Omental fat pad (tissue), 4 donors: Measurements from ENCODE around the gene SCAF4. TPM values are rescaled to one million over a fixed set of nuclear protein-coding genes. Genes with fewer than 3 reads are reported as not detected.

Experiments
- ATAC-seq: fragments of 150-250 bp; one replicate; pipeline ENCODE4 v1.9.1; 2016; ENCODE audit warnings: mild to moderate bottlenecking, moderate library complexity; ENCODE audit not compliant: low FRiP score
- DNase-seq: peaks from one replicate; pipeline ENCODE4 v3.0.0-alpha.2; 2019; ENCODE audit warnings: low spot score
- CTCF ChIP-seq, 3 donors: fragments of 450-650 bp; IDR thresholded peaks; one replicate each; pipeline ENCODE4 v1.5.1; 2016 to 2017; ENCODE audit warnings: antibody characterized with exemption in 3 of 3, mild to moderate bottlenecking in 3 of 3, moderate library complexity in 2 of 3
- total RNA-seq, 4 donors: library from RNA; depleted of rRNA; stranded (reverse); fragments of >200 nt; gene quantifications; one replicate each; pipeline ENCODE4 v1.1.0, GENCODE V29; 2016

The SCAF4 gene
- total RNA-seq, 4 donors from 2014 or later = 15.8 to 32.8 (median 16.8) TPM

- no peak for TF ChIP-seq CTCF (IDR thresholded peaks at IDR 0.05)
- ATAC-seq (no peak), DNase-seq (no peak)
These were observed 25.4 kb downstream of the SCAF4 start for GRCh38 chr21:31706562-31706961.

- TF ChIP-seq CTCF (IDR thresholded peaks at IDR 0.05) = no peak
- ATAC-seq = no peak
- no peak for DNase-seq
These were observed 31.9 kb downstream of the SCAF4 start for GRCh38 chr21:31700040-31700439.

- ATAC-seq (no peak), DNase-seq (no peak)
- no peak for TF ChIP-seq CTCF (IDR thresholded peaks at IDR 0.05)
These were observed 33.5 kb downstream of the SCAF4 start for GRCh38 chr21:31698461-31698860.

GRCh38 chr21:31696424-31696823, 35.5 kb downstream of the SCAF4 start:
- no peak for DNase-seq

GRCh38 chr21:31693222-31693621, 38.7 kb downstream of the SCAF4 start:
- no peak for DNase-seq
- no peak for TF ChIP-seq CTCF (IDR thresholded peaks at IDR 0.05)

More at GRCh38 chr21:31696424-31696823, 35.5 kb downstream of the SCAF4 start:
- no peak for TF ChIP-seq CTCF (IDR thresholded peaks at IDR 0.05)
- ATAC-seq = no peak

GRCh38 chr21:31688603-31689368, 43.1 kb downstream of the SCAF4 start:
- no peak for TF ChIP-seq CTCF (IDR thresholded peaks at IDR 0.05)
- DNase-seq (no peak), ATAC-seq (no peak)

More at GRCh38 chr21:31693222-31693621, 38.7 kb downstream of the SCAF4 start:
- ATAC-seq = no peak

GRCh38 chr21:31687108-31687507, 44.8 kb downstream of the SCAF4 start:
- no peak for TF ChIP-seq CTCF (IDR thresholded peaks at IDR 0.05)
- DNase-seq = no peak
- no peak for ATAC-seq
